PC-9 (cell line): ENCODE results near the gene KL. TPM values are rescaled to one million over a fixed set of nuclear protein-coding genes. Genes with fewer than 3 reads are reported as not detected.

ENCODE experiments used
- BruUV-seq: library from RNA; stranded (reverse); fragments of 400-500 nt; replicated peaks from 2 replicates; lab custom pipeline; 2021; lab: Mats Ljungman, UMichigan
- CTCF ChIA-PET: fragments of 300-600 bp; sonication (Branson Sonifier 250); formaldehyde crosslinking; loops from one replicate; lab custom pipeline; 2022; ENCODE audit warnings: antibody characterized with exemption; lab: Charles Lee
- POLR2A ChIA-PET: fragments of 300-600 bp; sonication (Branson Sonifier 250); formaldehyde crosslinking; loops from one replicate; lab custom pipeline; 2022; ENCODE audit warnings: antibody characterized with exemption; ENCODE audit not compliant: unreplicated experiment; lab: Charles Lee
- DNase-seq, 2 experiments: peaks; one replicate each; pipeline versions ENCODE4 v3.0.0 to v3.0.0-alpha.2; 2015 to 2022; ENCODE audit warnings: mixed read lengths in 1 of 2
- H2AFZ ChIP-seq: fragments of 200-600 bp; sonication (generic); 2 replicates; pipeline ENCODE4 v1.8.1; 2017; ENCODE audit warnings: antibody characterized with exemption
- H3F3A ChIP-seq: fragments of 200-600 bp; sonication (generic); 2 replicates; pipeline ENCODE4 v1.8.1; 2017; ENCODE audit warnings: antibody characterized with exemption, mild to moderate bottlenecking, low read depth; ENCODE audit not compliant: insufficient read depth
- H3K27ac ChIP-seq: fragments of 200-600 bp; sonication (generic); 2 replicates; pipeline ENCODE4 v1.6.1; 2016; ENCODE audit warnings: mixed run types
- H3K27me3 ChIP-seq: fragments of 200-600 bp; sonication (generic); 2 replicates; pipeline ENCODE4 v1.6.1; 2016; ENCODE audit warnings: low read depth, mixed run types; ENCODE audit not compliant: insufficient read depth
- H3K36me3 ChIP-seq: fragments of 200-600 bp; sonication (generic); 2 replicates; pipeline ENCODE4 v1.6.1; 2016; ENCODE audit warnings: low read depth, mixed run types
- H3K4me1 ChIP-seq: fragments of 200-600 bp; sonication (generic); replicated peaks from 2 replicates; pipeline ENCODE4 v1.6.1; 2016; ENCODE audit warnings: mixed run types; ENCODE audit not compliant: insufficient read depth
- H3K4me2 ChIP-seq: fragments of 200-600 bp; sonication (generic); 2 replicates; pipeline ENCODE4 v1.6.1; 2017; ENCODE audit warnings: mixed run types
- H3K4me3 ChIP-seq: fragments of 200-600 bp; sonication (generic); 2 replicates; pipeline ENCODE4 v1.6.1; 2016; ENCODE audit warnings: mixed run types
- H3K79me2 ChIP-seq: fragments of 200-600 bp; sonication (generic); 2 replicates; pipeline ENCODE4 v1.6.1; 2017; ENCODE audit warnings: low read depth, mixed run types
- H3K9me2 ChIP-seq: fragments of 200-600 bp; sonication (generic); 2 replicates; pipeline ENCODE4 v1.8.1; 2017; ENCODE audit warnings: mild to moderate bottlenecking; ENCODE audit not compliant: insufficient read depth
- H3K9me3 ChIP-seq: fragments of 200-600 bp; sonication (generic); 2 replicates; pipeline ENCODE4 v1.8.1; 2016; ENCODE audit warnings: low read depth; ENCODE audit not compliant: insufficient read depth
- H4K20me1 ChIP-seq: fragments of 200-600 bp; sonication (generic); 2 replicates; pipeline ENCODE4 v1.8.1; 2017; ENCODE audit not compliant: insufficient read depth
- EZH2 ChIP-seq: fragments of 200-600 bp; sonication (generic); IDR thresholded peaks from 2 replicates; pipeline ENCODE4 v1.8.0; 2017; ENCODE audit warnings: antibody characterized with exemption, low read depth
- intact Hi-C: fragments of 100-400 bp; cut with micrococcal nuclease; formaldehyde crosslinking; loops from one replicate; pipeline ENCODE4 v1.10.0; 2022; ENCODE audit not compliant: unreplicated experiment
- total RNA-seq: library from RNA; stranded (reverse); gene quantifications from 2 replicates; pipeline ENCODE4 v1.2.3, GENCODE V29; 2021
- TF ChIP-seq, protein P1 (sequence below): fragments of 200-600 bp; sonication (generic); conservative IDR thresholded peaks from 2 replicates; pipeline ENCODE4 v1.6.1; 2017; ENCODE audit warnings: mixed run types, antibody characterized with exemption, mild to moderate bottlenecking, moderate library complexity

Gene KL
- total RNA-seq, 1 experiment from 2014 or later = 1.4 TPM

DNA sequence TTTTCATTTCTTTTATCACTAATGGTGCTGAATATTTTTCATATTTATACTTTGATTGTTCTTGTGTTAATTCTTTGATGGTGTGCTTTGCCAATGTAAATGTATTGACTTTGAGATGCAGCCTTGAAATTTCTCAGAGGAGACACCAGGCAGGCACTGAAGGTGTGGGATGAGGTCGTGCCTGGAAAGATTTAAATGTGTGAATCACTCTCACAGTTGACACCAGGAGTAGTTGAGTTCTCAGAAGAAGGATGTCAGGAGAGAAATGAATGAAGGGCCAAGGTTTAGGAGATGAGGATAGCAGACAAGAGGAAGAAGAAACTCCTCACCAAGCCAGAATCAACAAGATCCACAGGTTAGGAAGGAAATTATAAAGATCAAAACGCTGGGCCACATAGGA, 10.1 kb upstream of the KL start:
- POLR2A ChIA-PET = no interaction called here
- no peaks in the 10 kb centered on the region for H3F3A ChIP-seq
- no TSS peak for BruUV-seq
- DNase-seq = no peak
- no peaks in the 10 kb centered on the region for H3K27me3 ChIP-seq
- H3K9me3 ChIP-seq = no peaks in the 10 kb centered on the region
- no peaks in the 10 kb centered on the region for H3K36me3 ChIP-seq
- no peak overlapping the region for H3K4me2 ChIP-seq
- no peaks in the 10 kb centered on the region for H3K79me2 ChIP-seq
- CTCF ChIA-PET = no interaction called here
- H3K27ac ChIP-seq = no peak overlapping the region
- no peak overlapping the region for H2AFZ ChIP-seq
- TF ChIP-seq, protein P1, sequence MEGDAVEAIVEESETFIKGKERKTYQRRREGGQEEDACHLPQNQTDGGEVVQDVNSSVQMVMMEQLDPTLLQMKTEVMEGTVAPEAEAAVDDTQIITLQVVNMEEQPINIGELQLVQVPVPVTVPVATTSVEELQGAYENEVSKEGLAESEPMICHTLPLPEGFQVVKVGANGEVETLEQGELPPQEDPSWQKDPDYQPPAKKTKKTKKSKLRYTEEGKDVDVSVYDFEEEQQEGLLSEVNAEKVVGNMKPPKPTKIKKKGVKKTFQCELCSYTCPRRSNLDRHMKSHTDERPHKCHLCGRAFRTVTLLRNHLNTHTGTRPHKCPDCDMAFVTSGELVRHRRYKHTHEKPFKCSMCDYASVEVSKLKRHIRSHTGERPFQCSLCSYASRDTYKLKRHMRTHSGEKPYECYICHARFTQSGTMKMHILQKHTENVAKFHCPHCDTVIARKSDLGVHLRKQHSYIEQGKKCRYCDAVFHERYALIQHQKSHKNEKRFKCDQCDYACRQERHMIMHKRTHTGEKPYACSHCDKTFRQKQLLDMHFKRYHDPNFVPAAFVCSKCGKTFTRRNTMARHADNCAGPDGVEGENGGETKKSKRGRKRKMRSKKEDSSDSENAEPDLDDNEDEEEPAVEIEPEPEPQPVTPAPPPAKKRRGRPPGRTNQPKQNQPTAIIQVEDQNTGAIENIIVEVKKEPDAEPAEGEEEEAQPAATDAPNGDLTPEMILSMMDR = no peak
- no peak for TF ChIP-seq EZH2
- no peaks in the 10 kb centered on the region for H4K20me1 ChIP-seq
- H3K4me3 ChIP-seq = no peak overlapping the region
- H3K9me2 ChIP-seq = no peaks in the 10 kb centered on the region; the same call in 1 of the 2 replicates
- intact Hi-C loops = no loop called here
- no peaks in the 10 kb centered on the region for H3K4me1 ChIP-seq

DNA sequence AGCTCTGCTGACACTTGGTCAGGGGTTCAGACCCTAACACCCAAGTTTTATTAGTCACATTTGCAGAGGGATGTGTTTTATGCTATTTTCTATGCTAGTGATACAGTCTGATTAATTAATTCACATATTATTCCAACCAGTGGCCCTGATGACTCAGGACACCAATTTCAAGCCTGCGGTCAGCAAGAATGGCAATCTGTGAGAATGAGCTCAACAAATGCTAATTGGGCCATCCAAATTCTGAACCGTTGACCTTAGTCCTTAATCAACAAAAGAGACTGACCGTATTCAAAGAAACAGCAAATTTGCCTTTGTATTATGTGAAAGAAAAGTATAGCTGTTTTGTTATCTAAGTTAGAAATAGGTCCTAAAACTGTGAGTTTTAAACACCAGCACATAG, 9.6 kb upstream of the KL start:
- intact Hi-C loops = no loop called here
- no peaks in the 10 kb centered on the region for H3K4me1 ChIP-seq
- no peaks in the 10 kb centered on the region for H4K20me1 ChIP-seq
- H2AFZ ChIP-seq = no peak overlapping the region
- ChIA-PET CTCF (no interaction called here), POLR2A (no interaction called here)
- no peak overlapping the region for H3K4me2 ChIP-seq
- H3K27me3 ChIP-seq = no peaks in the 10 kb centered on the region
- H3K36me3 ChIP-seq = no peaks in the 10 kb centered on the region
- no peaks in the 10 kb centered on the region for H3K9me3 ChIP-seq
- no peak overlapping the region for H3K4me3 ChIP-seq
- H3K27ac ChIP-seq = no peak overlapping the region
- no peaks in the 10 kb centered on the region for H3K79me2 ChIP-seq
- DNase-seq = no peak
- no TSS peak for BruUV-seq
- TF ChIP-seq EZH2 = no peak
- TF ChIP-seq, protein P1 = no peak
- no peaks in the 10 kb centered on the region; the same call in 1 of the 2 replicates for H3K9me2 ChIP-seq
- H3F3A ChIP-seq = no peaks in the 10 kb centered on the region

DNA sequence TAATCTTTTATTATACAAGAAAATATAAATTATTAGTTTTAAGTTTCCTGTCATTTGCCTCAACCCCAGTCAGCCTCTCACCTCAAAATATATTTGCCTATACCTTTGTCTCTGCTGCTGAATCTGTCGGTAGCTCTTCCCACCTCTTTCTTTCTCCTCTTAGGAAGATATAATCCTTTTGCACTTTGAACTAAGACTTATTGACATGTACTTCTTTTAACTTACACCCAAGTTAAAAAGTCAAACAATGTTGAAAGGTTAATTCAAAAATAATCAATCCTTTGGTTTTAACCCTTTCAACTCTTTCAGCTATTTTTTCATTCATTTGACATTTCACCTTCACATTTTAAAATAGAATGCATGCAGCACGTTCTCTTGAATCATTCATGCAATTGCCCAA, 9.0 kb upstream of the KL start:
- Histone ChIP-seq H3F3A (no peaks in the 10 kb centered on the region), H3K4me1 (no peaks in the 10 kb centered on the region), H3K4me2 (no peak overlapping the region), H3K4me3 (no peak overlapping the region), H3K9me3 (no peaks in the 10 kb centered on the region), H3K27ac (no peak overlapping the region), H3K27me3 (no peaks in the 10 kb centered on the region), H3K36me3 (no peaks in the 10 kb centered on the region), H4K20me1 (no peaks in the 10 kb centered on the region), H3K79me2 (no peaks in the 10 kb centered on the region), H2AFZ (no peak overlapping the region), H3K9me2 (no peaks in the 10 kb centered on the region; the same call in 1 of the 2 replicates)
- TF ChIP-seq EZH2 = no peak
- TF ChIP-seq, protein P1 = no peak
- ChIA-PET POLR2A (no interaction called here), CTCF (no interaction called here)
- intact Hi-C loops = no loop called here
- no peak for DNase-seq
- no TSS peak for BruUV-seq
